A549 (cell line): ENCODE measurements around the gene ALG12. TPM values are rescaled to one million over a fixed set of nuclear protein-coding genes. Genes with fewer than 3 reads are reported as not detected.

Source experiments
- ATAC-seq, 2 experiments: fragments of 200-7000 bp in 1 of 2; fragments of >200 bp in 1 of 2; cut with Nextera tagmentation in 1 of 2; cut with Tn5 transposase in 1 of 2; 3 replicates each; pipeline versions ENCODE4 v1.8.0 to v1.9.1; 2018 to 2020; ENCODE audit warnings: mild to moderate bottlenecking in 1 of 2, moderate library complexity in 1 of 2
- CTCF ChIA-PET: fragments of 300-600 bp; sonication (Branson Sonifier 250); formaldehyde crosslinking; extraction: SDS; loops from one replicate; lab custom pipeline; 2021; ENCODE audit warnings: antibody characterized with exemption, inconsistent platforms; lab: Yijun Ruan, JAX
- POLR2A ChIA-PET: fragments of 350-600 bp; formaldehyde crosslinking; extraction: SDS; loops from one replicate; lab custom pipeline; 2021; ENCODE audit warnings: antibody characterized with exemption, inconsistent platforms; lab: Yijun Ruan, JAX
- DNase-seq, 2 experiments: peaks; one replicate each; pipeline versions ENCODE4 v3.0.0 to v3.0.0-alpha.2; 2011 to 2016; ENCODE audit warnings: low read depth in 1 of 2, low spot score in 1 of 2
- FAIRE-seq: peaks from 2 replicates; lab custom pipeline; 2011; peaks lifted over from hg19 to GRCh38; lab: Jason Lieb, UNC
- H3K27ac ChIP-seq, 2 experiments: fragments of >200 bp; sonication (Bioruptor Twin); formaldehyde crosslinking; 3 replicates each; pipeline ENCODE4 v1.5.1; 2016 to 2017
- H3K4me1 ChIP-seq: fragments of >200 bp; sonication (Bioruptor Twin); formaldehyde crosslinking; 3 replicates; pipeline ENCODE4 v1.6.1; 2016
- H3K4me2 ChIP-seq: fragments of >200 bp; sonication (Bioruptor Twin); formaldehyde crosslinking; 3 replicates; pipeline ENCODE4 v1.6.1; 2016
- H3K4me3 ChIP-seq: fragments of >200 bp; sonication (Bioruptor Twin); formaldehyde crosslinking; 3 replicates; pipeline ENCODE4 v1.5.1; 2016
- H3K9me3 ChIP-seq: fragments of >200 bp; sonication (Bioruptor Twin); formaldehyde crosslinking; 3 replicates; pipeline ENCODE4 v1.6.1; 2016
- CEBPB ChIP-seq, 2 experiments: fragments of >200 bp in 1 of 2; sonication (Bioruptor Twin) in 1 of 2; formaldehyde crosslinking in 1 of 2; IDR thresholded peaks; 2 replicates each; pipeline ENCODE4 v1.6.1; 2012 to 2016
- CHD2 ChIP-seq: fragments of 150-350 bp; IDR thresholded peaks from 2 replicates; pipeline ENCODE4 v1.6.1; 2014; ENCODE audit warnings: low read length; ENCODE audit not compliant: partially characterized antibody
- EHMT2 ChIP-seq: fragments of 200-600 bp; sonication (generic); IDR thresholded peaks from 2 replicates; pipeline ENCODE4 v1.6.1; 2016; ENCODE audit warnings: antibody characterized with exemption, low read depth, mild to moderate bottlenecking, moderate library complexity
- ESRRA ChIP-seq: fragments of 150-350 bp; IDR thresholded peaks from 2 replicates; pipeline ENCODE4 v1.6.1; 2014; ENCODE audit warnings: mild to moderate bottlenecking, low read length, borderline replicate concordance
- FOXS1 ChIP-seq: fragments of 250-450 bp; sonication (Bioruptor Pico); IDR thresholded peaks from 2 replicates; pipeline ENCODE4 v1.5.0; 2020; ENCODE audit warnings: mild to moderate bottlenecking, moderate library complexity
- HES2 ChIP-seq: fragments of >200 bp; sonication (Bioruptor Twin); formaldehyde crosslinking; IDR thresholded peaks from 2 replicates; pipeline ENCODE4 v1.6.1; 2016
- HEYL ChIP-seq: fragments of 250-450 bp; sonication (Bioruptor Pico); IDR thresholded peaks from 2 replicates; pipeline ENCODE4 v1.8.0; 2021; ENCODE audit warnings: mild to moderate bottlenecking, moderate library complexity
- HOXB13 ChIP-seq: fragments of 250-450 bp; sonication (Bioruptor Pico); IDR thresholded peaks from 2 replicates; pipeline ENCODE4 v1.5.0; 2020; ENCODE audit warnings: low read depth, mild to moderate bottlenecking, moderate library complexity
- MAFK ChIP-seq: fragments of 450-650 bp; IDR thresholded peaks from 2 replicates; pipeline ENCODE4 v1.6.1; 2014; ENCODE audit not compliant: partially characterized antibody
- MAX ChIP-seq: IDR thresholded peaks from 2 replicates; pipeline ENCODE4 v1.6.1; 2012
- NFE2L2 ChIP-seq: fragments of 150-350 bp; conservative IDR thresholded peaks from 2 replicates; pipeline ENCODE4 v1.6.1; 2014; ENCODE audit warnings: low read length
- NR3C1 ChIP-seq: fragments of >200 bp; sonication (Bioruptor Twin); formaldehyde crosslinking; IDR thresholded peaks from 3 replicates; pipeline ENCODE4 v1.6.1; 2017
- RFX5 ChIP-seq: fragments of 450-650 bp; IDR thresholded peaks from 2 replicates; pipeline ENCODE4 v1.7.1; 2014; ENCODE audit warnings: antibody characterized with exemption, mild to moderate bottlenecking, moderate library complexity
- RNF2 ChIP-seq: fragments of 200-600 bp; sonication (generic); IDR thresholded peaks from 2 replicates; pipeline ENCODE4 v1.6.1; 2016; ENCODE audit warnings: low read depth, mild to moderate bottlenecking, antibody characterized with exemption, moderate library complexity, borderline replicate concordance
- TP53 ChIP-seq: fragments of 250-450 bp; sonication (Bioruptor Pico); IDR thresholded peaks from 2 replicates; pipeline ENCODE4 v1.5.0; 2021; ENCODE audit warnings: mild to moderate bottlenecking, moderate library complexity
- ZC3H11A ChIP-seq: fragments of 450-650 bp; IDR thresholded peaks from 2 replicates; pipeline ENCODE4 v1.6.1; 2014; ENCODE audit warnings: antibody characterized with exemption, mild to moderate bottlenecking
- ZNF302 ChIP-seq: fragments of 250-450 bp; sonication (Bioruptor Pico); IDR thresholded peaks from 2 replicates; pipeline ENCODE4 v1.9.0; 2021; ENCODE audit warnings: inconsistent platforms, mild to moderate bottlenecking, moderate library complexity
- ZSCAN20 ChIP-seq: fragments of 250-450 bp; sonication (Bioruptor Pico); IDR thresholded peaks from 2 replicates; pipeline ENCODE4 v1.8.0; 2022; ENCODE audit warnings: mild to moderate bottlenecking, moderate library complexity
- WGBS: methylation state at CpG from one replicate; pipeline ENCODE4 v1.1.6; 2017; ENCODE audit errors: missing lambda C conversion rate; 5-methylcytosine and 5-hydroxymethylcytosine counted together
- polyA plus RNA-seq, 4 experiments: library from polyadenylated mRNA; depleted of rRNA in 3 of 4; stranded (reverse); fragments of >200 nt; fragmentation: RNase III in 1 of 4; extraction: RNeasy Plus Mini Kit Qiagen cat#74134 plus additional on column Dnase treatment in 1 of 4; gene quantifications; 2 replicates in 3 of 4; 3 replicates in 1 of 4; pipeline ENCODE4 v1.2.3, GENCODE V29; 2011 to 2017

The ALG12 gene
- polyA plus RNA-seq, 2 of the 4 experiments (the other 2 are of a cell fraction) = 4.4 to 7.7 TPM

GRCh38 chr22:49882519-49883293, 35.5 kb downstream of the ALG12 start:
- TF ChIP-seq HES2 (no peak), MAFK (peak; percentile 45)
- ATAC-seq = no peak
- no peak for FAIRE-seq
- Histone ChIP-seq H3K4me1 (no peaks in the 10 kb centered on the region), H3K4me3 (no peak overlapping the region), H3K9me3 (no peaks in the 10 kb centered on the region; the same call in 2 of the 3 replicates), H3K27ac (no peak overlapping the region), H3K4me2 (no peak overlapping the region)
- ChIA-PET CTCF (no interaction called here), POLR2A (no interaction called here)
- 93% methylated on average over 21 of the region's 21 CpGs for WGBS
- DNase-seq = no peak

GRCh38 chr22:49881856-49882255, 36.4 kb downstream of the ALG12 start:
- H3K27ac ChIP-seq = no peak overlapping the region
- no peak overlapping the region for H3K4me2 ChIP-seq
- H3K4me1 ChIP-seq = no peaks in the 10 kb centered on the region
- H3K9me3 ChIP-seq = no peaks in the 10 kb centered on the region; the same call in 2 of the 3 replicates
- 90% methylated on average over 2 of the region's 2 CpGs for WGBS
- no peak for FAIRE-seq
- DNase-seq = no peak
- no peak overlapping the region for H3K4me3 ChIP-seq
- no peak for ATAC-seq
- ChIA-PET POLR2A (no interaction called here), CTCF (no interaction called here)
- no peak for TF ChIP-seq CHD2
- no peak for TF ChIP-seq NR3C1
- no peak for TF ChIP-seq MAFK
- TF ChIP-seq FOXS1 (CRISPR knock-in tag) = no peak
- no peak for TF ChIP-seq RNF2
- no peak for TF ChIP-seq HOXB13 (CRISPR knock-in tag)
- no peak for TF ChIP-seq RFX5
- TF ChIP-seq ZC3H11A = no peak
- TF ChIP-seq EHMT2 = no peak
- no peak for TF ChIP-seq NFE2L2

GRCh38 chr22:49880281-49880680, 38.0 kb downstream of the ALG12 start:
- DNase-seq (no peak), ATAC-seq (no peak), FAIRE-seq (no peak)
- Histone ChIP-seq H3K4me2 (no peak overlapping the region), H3K4me1 (no peaks in the 10 kb centered on the region), H3K9me3 (no peaks in the 10 kb centered on the region; the same call in 2 of the 3 replicates), H3K27ac (no peak overlapping the region), H3K4me3 (no peak overlapping the region)
- ChIA-PET POLR2A (no interaction called here), CTCF (interaction anchor here (1.1 kb wide), 1 partner anchor 9 kb away, joined by 3 read pairs; no protein-coding TSS in a partner anchor)
- WGBS = 96% methylated on average over 20 of the region's 20 CpGs
- TF ChIP-seq TP53 (CRISPR knock-in tag) = no peak

- H3K9me3 ChIP-seq = no peaks in the 10 kb centered on the region
- POLR2A ChIA-PET = no interaction called here
- H3K4me3 ChIP-seq = no peak overlapping the region
- TF ChIP-seq CEBPB (IDR thresholded peaks at IDR 0.05) (no peak), HEYL (no peak)
- no peak for FAIRE-seq
- CTCF ChIA-PET = interaction anchor here (1.1 kb wide), 1 partner anchor 9 kb away, joined by 3 read pairs; no protein-coding TSS in a partner anchor
- no peak overlapping the region for H3K27ac ChIP-seq
- whole genome bisulfite sequencing = 83% methylated on average over 9 of the region's 9 CpGs
- ATAC-seq = no peak
- no peak for DNase-seq
- H3K4me1 ChIP-seq = no peaks in the 10 kb centered on the region
- H3K4me2 ChIP-seq = no peak overlapping the region
Observed at GRCh38 chr22:49879871-49880270, 38.4 kb downstream of the ALG12 start.

GRCh38 chr22:49878206-49878605, 40.0 kb downstream of the ALG12 start:
- H3K4me2 ChIP-seq = no peak overlapping the region
- no peak for TF ChIP-seq ZNF302 (CRISPR knock-in tag)
- TF ChIP-seq TP53 (CRISPR knock-in tag) = no peak
- no peak for TF ChIP-seq MAX
- no peak for TF ChIP-seq ZSCAN20
- no peak for TF ChIP-seq ESRRA
- TF ChIP-seq RFX5 = no peak
- ATAC-seq (no peak), FAIRE-seq (no peak), DNase-seq (no peak)
- whole genome bisulfite sequencing = 96% methylated on average over 8 of the region's 8 CpGs
- ChIA-PET CTCF (no interaction called here), POLR2A (no interaction called here)
- H3K4me1 ChIP-seq = no peaks in the 10 kb centered on the region
- H3K4me3 ChIP-seq = no peak overlapping the region
- H3K27ac ChIP-seq = no peak overlapping the region
- no peaks in the 10 kb centered on the region for H3K9me3 ChIP-seq
